Uterus (tissue), 2 donors: ENCODE data around the gene PTGFRN.

Experiments
- CTCF ChIP-seq, 4 experiments: fragments of 200-600 bp in 2 of 4; fragments of 450-650 bp in 2 of 4; sonication (generic) in 2 of 4; IDR thresholded peaks; one replicate each; pipeline ENCODE4 v1.5.1; 2016 to 2019; ENCODE audit warnings: antibody characterized with exemption in 4 of 4, mild to moderate bottlenecking in 2 of 4, moderate library complexity in 1 of 4
- POLR2A ChIP-seq, 2 donors: fragments of 450-650 bp; IDR thresholded peaks; one replicate each; pipeline ENCODE4 v1.6.1; 2016; ENCODE audit warnings: antibody characterized with exemption in 2 of 2, mild to moderate bottlenecking in 1 of 2, moderate library complexity in 1 of 2

DNA sequence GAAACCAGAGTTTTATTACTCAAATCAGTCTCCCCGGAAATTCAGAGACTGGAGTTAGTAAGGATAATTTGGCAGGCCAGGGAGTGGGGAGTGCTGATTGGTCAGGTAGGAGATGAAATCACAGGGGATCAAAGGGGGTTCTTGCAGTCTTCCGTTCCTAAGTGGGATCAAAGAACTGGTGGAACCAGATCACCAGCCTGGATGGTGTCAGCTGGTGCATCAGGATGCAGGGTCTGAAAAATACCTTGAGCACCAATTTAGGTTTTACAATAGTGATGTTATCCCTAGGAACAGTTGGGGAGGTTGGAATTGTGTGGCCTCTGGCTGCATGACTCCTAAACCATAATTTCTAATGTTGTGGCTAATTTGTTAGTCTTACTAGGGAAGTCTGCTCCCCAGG is 90.4 kb downstream of the PTGFRN start:
- TF ChIP-seq CTCF (IDR thresholded peaks at IDR 0.05) (no peak), POLR2A (IDR thresholded peaks at IDR 0.05) (no peak)
